Small intestine (tissue), 7 donors: ENCODE data around the gene CPAMD8. TPM values are rescaled to one million over a fixed set of nuclear protein-coding genes. Genes with fewer than 3 reads are reported as not detected.

Experiments
- DNase-seq, 2 donors: peaks; one replicate each; pipeline versions ENCODE4 v3.0.0 to v3.0.0-alpha.2; 2013
- FAIRE-seq: peaks from 2 replicates; lab custom pipeline; 2012; peaks lifted over from hg19 to GRCh38; lab: Jason Lieb, UNC
- H3K27ac ChIP-seq, 3 donors: one replicate each; pipeline ENCODE4 v1.5.1; 2013; ENCODE audit warnings: low read length in 2 of 3, mild to moderate bottlenecking in 2 of 3, control low read depth in 1 of 3, inconsistent platforms in 1 of 3, low read depth in 1 of 3, moderate library complexity in 1 of 3
- H3K27me3 ChIP-seq, 3 donors: one replicate each; pipeline ENCODE4 v1.6.1; 2013; ENCODE audit warnings: low read length in 3 of 3, inconsistent platforms in 1 of 3; ENCODE audit not compliant: control insufficient read depth in 3 of 3, insufficient read depth in 3 of 3
- H3K36me3 ChIP-seq, 3 donors: one replicate each; pipeline ENCODE4 v1.6.1; 2013; ENCODE audit warnings: low read length in 3 of 3, inconsistent platforms in 1 of 3, low read depth in 1 of 3, mild to moderate bottlenecking in 1 of 3, moderate library complexity in 1 of 3; ENCODE audit not compliant: control insufficient read depth in 3 of 3, insufficient read depth in 2 of 3
- H3K4me1 ChIP-seq, 3 donors: one replicate each; pipeline ENCODE4 v1.6.1; 2013; ENCODE audit warnings: low read length in 2 of 3, inconsistent platforms in 1 of 3, low read depth in 1 of 3, mild to moderate bottlenecking in 1 of 3, moderate library complexity in 1 of 3; ENCODE audit not compliant: control insufficient read depth in 3 of 3, insufficient read depth in 2 of 3
- H3K4me3 ChIP-seq, 3 donors: one replicate each; pipeline ENCODE4 v1.5.1; 2013; ENCODE audit warnings: low read length in 3 of 3, control low read depth in 1 of 3, inconsistent platforms in 1 of 3, low read depth in 1 of 3, mild to moderate bottlenecking in 1 of 3, moderate library complexity in 1 of 3
- H3K9me3 ChIP-seq, 2 donors: one replicate each; pipeline ENCODE4 v1.6.1; 2013; ENCODE audit warnings: low read depth in 1 of 2, low read length in 1 of 2; ENCODE audit not compliant: control insufficient read depth in 2 of 2, insufficient read depth in 1 of 2
- WGBS, 3 donors: extraction: QIAGEN DNeasy Blood & Tissue Kit; methylation state at CpG; one replicate each; pipeline ENCODE4 v1.1.7; 2013; 5-methylcytosine and 5-hydroxymethylcytosine counted together
- polyA plus RNA-seq, 4 donors: library from polyadenylated mRNA; stranded (reverse) in 3 of 4; unstranded in 1 of 4; fragments of 200-250 nt in 3 of 4; fragments of 120-200 nt in 1 of 4; gene quantifications; one replicate each; pipeline versions ENCODE4 v1.2.1 to v1.2.3, GENCODE V29; 2013
- donor health status: healthy with polysubstance abuse.
- donor health status: control.
- donor health status: control.
- donor health status: Bipolar disorder and iron deficiency.
- donor health status: healthy.

CPAMD8 gene
- polyA plus RNA-seq, 4 donors = 0.45 to 7.1 (median 3.1) TPM

- H3K4me3 ChIP-seq = no peak overlapping the region
- DNase-seq (no peak), FAIRE-seq (no peak)
- H3K4me1 ChIP-seq = no peaks in the 10 kb centered on the region
- no peaks in the 10 kb centered on the region for H3K36me3 ChIP-seq
- peaks cover 0 to 15% of the 10 kb centered on the region in 2 donors for H3K9me3 ChIP-seq
- H3K27me3 ChIP-seq = no peaks in the 10 kb centered on the region
- H3K27ac ChIP-seq = no peak overlapping the region
- WGBS, 3 donors = 18 to 57% (median 33%) methylated on average over 1 of the region's 1 CpG
These were observed 104.0 kb downstream of the CPAMD8 start for GRCh38 chr19:16922592-16922934.

GRCh38 chr19:16921766-16922591 lies 104.6 kb downstream of the CPAMD8 start:
- peaks cover 0 to 14% of the 10 kb centered on the region in 2 donors for H3K9me3 ChIP-seq
- FAIRE-seq = no peak
- no peak for DNase-seq
- no peak overlapping the region for H3K4me3 ChIP-seq
- H3K27ac ChIP-seq = no peak overlapping the region
- no peaks in the 10 kb centered on the region for H3K27me3 ChIP-seq
- no peaks in the 10 kb centered on the region for H3K4me1 ChIP-seq
- H3K36me3 ChIP-seq = no peaks in the 10 kb centered on the region
- 80 to 88% (median 87%) methylated on average over 21 of the region's 21 CpGs for WGBS, 3 donors

- FAIRE-seq = no peak
- 54 to 68% (median 58%) methylated on average over 12 of the region's 12 CpGs for WGBS, 3 donors
These were observed 105.6 kb downstream of the CPAMD8 start for GRCh38 chr19:16920816-16921529.

GRCh38 chr19:16919496-16919895 lies 107.1 kb downstream of the CPAMD8 start:
- no peak for FAIRE-seq
- no peak for DNase-seq
- H3K4me3 ChIP-seq = no peak overlapping the region
- H3K27ac ChIP-seq = no peak overlapping the region
- no peaks in the 10 kb centered on the region for H3K36me3 ChIP-seq
- peaks cover 0 to 4% (median 0%) of the 10 kb centered on the region in 3 donors for H3K27me3 ChIP-seq
- peaks cover 0 to 18% of the 10 kb centered on the region in 2 donors for H3K9me3 ChIP-seq
- H3K4me1 ChIP-seq = no peaks in the 10 kb centered on the region
- WGBS, 3 donors = 61 to 82% (median 63%) methylated on average over 4 of the region's 4 CpGs

More at GRCh38 chr19:16920816-16921529, 105.6 kb downstream of the CPAMD8 start:
- Histone ChIP-seq H3K27ac (no peak overlapping the region), H3K9me3 (peaks cover 0 to 14% of the 10 kb centered on the region in 2 donors), H3K4me3 (no peak overlapping the region), H3K36me3 (no peaks in the 10 kb centered on the region), H3K27me3 (no peaks in the 10 kb centered on the region), H3K4me1 (no peaks in the 10 kb centered on the region)
- no peak for DNase-seq

GRCh38 chr19:16917401-16917800 lies 109.2 kb downstream of the CPAMD8 start:
- 77 to 81% (median 79%) methylated on average over 7 of the region's 7 CpGs for WGBS, 3 donors
- DNase-seq (no peak), FAIRE-seq (no peak)
- H3K27ac ChIP-seq = no peak overlapping the region
- no peak overlapping the region for H3K4me3 ChIP-seq
- no peaks in the 10 kb centered on the region for H3K4me1 ChIP-seq
- no peaks in the 10 kb centered on the region for H3K36me3 ChIP-seq
- H3K9me3 ChIP-seq = peaks cover 0 to 35% of the 10 kb centered on the region in 2 donors
- peaks cover 0 to 4% (median 0%) of the 10 kb centered on the region in 3 donors for H3K27me3 ChIP-seq

- Histone ChIP-seq H3K4me3 (no peak overlapping the region), H3K9me3 (peaks cover 0 to 43% of the 10 kb centered on the region in 2 donors), H3K27ac (no peak overlapping the region), H3K27me3 (peaks cover 0 to 4% (median 0%) of the 10 kb centered on the region in 3 donors), H3K4me1 (no peaks in the 10 kb centered on the region), H3K36me3 (no peaks in the 10 kb centered on the region)
- FAIRE-seq = no peak
- DNase-seq = no peak
- WGBS, 3 donors = 59 to 64% (median 62%) methylated on average over 3 of the region's 3 CpGs
These were observed 110.9 kb downstream of the CPAMD8 start for GRCh38 chr19:16915734-16916133.

GRCh38 chr19:16915135-16915534 lies 111.5 kb downstream of the CPAMD8 start:
- Histone ChIP-seq H3K4me1 (no peaks in the 10 kb centered on the region), H3K4me3 (no peak overlapping the region), H3K9me3 (peaks cover 0 to 46% of the 10 kb centered on the region in 2 donors), H3K27ac (no peak overlapping the region), H3K27me3 (peaks cover 0 to 4% (median 0%) of the 10 kb centered on the region in 3 donors), H3K36me3 (no peaks in the 10 kb centered on the region)
- WGBS, 3 donors = 49 to 57% (median 51%) methylated on average over 3 of the region's 3 CpGs
- DNase-seq = no peak
- FAIRE-seq = no peak

- H3K9me3 ChIP-seq = peaks cover 0 to 41% of the 10 kb centered on the region in 2 donors
- 87 to 94% (median 90%) methylated on average over 11 of the region's 11 CpGs for WGBS, 3 donors
- H3K4me1 ChIP-seq = no peaks in the 10 kb centered on the region
- no peaks in the 10 kb centered on the region for H3K36me3 ChIP-seq
- no peak overlapping the region for H3K4me3 ChIP-seq
- DNase-seq (no peak), FAIRE-seq (no peak)
- H3K27ac ChIP-seq = no peak overlapping the region
- H3K27me3 ChIP-seq = peaks cover 0 to 4% (median 0%) of the 10 kb centered on the region in 3 donors
These were observed 112.2 kb downstream of the CPAMD8 start for GRCh38 chr19:16914421-16914820.
